PC-9 (cell line): Measurements from ENCODE around the gene RBM4. TPM values are rescaled to one million over a fixed set of nuclear protein-coding genes. Genes with fewer than 3 reads are reported as not detected.

Source experiments
- BruUV-seq: library from RNA; stranded (reverse); fragments of 400-500 nt; replicated peaks from 2 replicates; lab custom pipeline; 2021; lab: Mats Ljungman, UMichigan
- CTCF ChIA-PET: fragments of 300-600 bp; sonication (Branson Sonifier 250); formaldehyde crosslinking; loops from one replicate; lab custom pipeline; 2022; ENCODE audit warnings: antibody characterized with exemption; lab: Charles Lee
- POLR2A ChIA-PET: fragments of 300-600 bp; sonication (Branson Sonifier 250); formaldehyde crosslinking; loops from one replicate; lab custom pipeline; 2022; ENCODE audit warnings: antibody characterized with exemption; ENCODE audit not compliant: unreplicated experiment; lab: Charles Lee
- DNase-seq, 2 experiments: peaks; one replicate each; pipeline versions ENCODE4 v3.0.0 to v3.0.0-alpha.2; 2015 to 2022; ENCODE audit warnings: mixed read lengths in 1 of 2
- H2AFZ ChIP-seq: fragments of 200-600 bp; sonication (generic); 2 replicates; pipeline ENCODE4 v1.8.1; 2017; ENCODE audit warnings: antibody characterized with exemption
- H3F3A ChIP-seq: fragments of 200-600 bp; sonication (generic); 2 replicates; pipeline ENCODE4 v1.8.1; 2017; ENCODE audit warnings: antibody characterized with exemption, mild to moderate bottlenecking, low read depth; ENCODE audit not compliant: insufficient read depth
- H3K27ac ChIP-seq: fragments of 200-600 bp; sonication (generic); 2 replicates; pipeline ENCODE4 v1.6.1; 2016; ENCODE audit warnings: mixed run types
- H3K27me3 ChIP-seq: fragments of 200-600 bp; sonication (generic); 2 replicates; pipeline ENCODE4 v1.6.1; 2016; ENCODE audit warnings: low read depth, mixed run types; ENCODE audit not compliant: insufficient read depth
- H3K36me3 ChIP-seq: fragments of 200-600 bp; sonication (generic); 2 replicates; pipeline ENCODE4 v1.6.1; 2016; ENCODE audit warnings: low read depth, mixed run types
- H3K4me1 ChIP-seq: fragments of 200-600 bp; sonication (generic); replicated peaks from 2 replicates; pipeline ENCODE4 v1.6.1; 2016; ENCODE audit warnings: mixed run types; ENCODE audit not compliant: insufficient read depth
- H3K4me2 ChIP-seq: fragments of 200-600 bp; sonication (generic); 2 replicates; pipeline ENCODE4 v1.6.1; 2017; ENCODE audit warnings: mixed run types
- H3K4me3 ChIP-seq: fragments of 200-600 bp; sonication (generic); 2 replicates; pipeline ENCODE4 v1.6.1; 2016; ENCODE audit warnings: mixed run types
- H3K79me2 ChIP-seq: fragments of 200-600 bp; sonication (generic); 2 replicates; pipeline ENCODE4 v1.6.1; 2017; ENCODE audit warnings: low read depth, mixed run types
- H3K9me2 ChIP-seq: fragments of 200-600 bp; sonication (generic); 2 replicates; pipeline ENCODE4 v1.8.1; 2017; ENCODE audit warnings: mild to moderate bottlenecking; ENCODE audit not compliant: insufficient read depth
- H3K9me3 ChIP-seq: fragments of 200-600 bp; sonication (generic); 2 replicates; pipeline ENCODE4 v1.8.1; 2016; ENCODE audit warnings: low read depth; ENCODE audit not compliant: insufficient read depth
- H4K20me1 ChIP-seq: fragments of 200-600 bp; sonication (generic); 2 replicates; pipeline ENCODE4 v1.8.1; 2017; ENCODE audit not compliant: insufficient read depth
- CTCF ChIP-seq: fragments of 200-600 bp; sonication (generic); conservative IDR thresholded peaks from 2 replicates; pipeline ENCODE4 v1.6.1; 2017; ENCODE audit warnings: mixed run types, antibody characterized with exemption, mild to moderate bottlenecking, moderate library complexity
- EZH2 ChIP-seq: fragments of 200-600 bp; sonication (generic); IDR thresholded peaks from 2 replicates; pipeline ENCODE4 v1.8.0; 2017; ENCODE audit warnings: antibody characterized with exemption, low read depth
- intact Hi-C: fragments of 100-400 bp; cut with micrococcal nuclease; formaldehyde crosslinking; loops from one replicate; pipeline ENCODE4 v1.10.0; 2022; ENCODE audit not compliant: unreplicated experiment
- total RNA-seq: library from RNA; stranded (reverse); gene quantifications from 2 replicates; pipeline ENCODE4 v1.2.3, GENCODE V29; 2021

The RBM4 gene
- total RNA-seq, 1 experiment from 2014 or later, result 140 TPM

GRCh38 chr11:66649903-66650302 lies 11.4 kb downstream of the RBM4 start:
- TF ChIP-seq EZH2 (no peak), CTCF (no peak)
- no peak overlapping the region for H2AFZ ChIP-seq
- H3K27me3 ChIP-seq, result no peaks in the 10 kb centered on the region
- peaks cover 61% of the 10 kb centered on the region for H3K79me2 ChIP-seq
- H3K4me1 ChIP-seq, result no peaks in the 10 kb centered on the region
- H3K9me3 ChIP-seq, result no peaks in the 10 kb centered on the region
- ChIA-PET CTCF (no interaction called here), POLR2A (no interaction called here)
- H3K4me2 ChIP-seq, result no peak overlapping the region
- no peak overlapping the region for H3K27ac ChIP-seq
- peaks cover 80% of the 10 kb centered on the region for H4K20me1 ChIP-seq
- H3K4me3 ChIP-seq, result no peak overlapping the region
- no peak for DNase-seq
- intact Hi-C loops, result no loop called here
- no TSS peak for BruUV-seq
- H3K9me2 ChIP-seq, result no peaks in the 10 kb centered on the region
- H3F3A ChIP-seq, result peaks cover 80% of the 10 kb centered on the region; the same call in 1 of the 2 replicates
- H3K36me3 ChIP-seq, result peaks cover 39% of the 10 kb centered on the region

- BruUV-seq, result no TSS peak
- Histone ChIP-seq H3K27ac (no peak overlapping the region), H3K36me3 (peaks cover 29% of the 10 kb centered on the region), H3K9me3 (no peaks in the 10 kb centered on the region), H4K20me1 (peaks cover 77% of the 10 kb centered on the region), H3K4me2 (no peak overlapping the region), H3F3A (peaks cover 82% of the 10 kb centered on the region; the same call in 1 of the 2 replicates), H2AFZ (no peak overlapping the region), H3K79me2 (peaks cover 55% of the 10 kb centered on the region), H3K9me2 (no peaks in the 10 kb centered on the region), H3K4me3 (no peak overlapping the region), H3K27me3 (no peaks in the 10 kb centered on the region), H3K4me1 (no peaks in the 10 kb centered on the region)
- no peak for DNase-seq
- intact Hi-C loops, result no loop called here
- TF ChIP-seq EZH2, result no peak
- TF ChIP-seq CTCF, result no peak
- CTCF ChIA-PET, result interaction anchor here (0.6 kb wide), 1 partner anchor 116 kb away, joined by 3 read pairs; no protein-coding TSS in a partner anchor
- POLR2A ChIA-PET, result no interaction called here
Observed at GRCh38 chr11:66651016-66651415, 12.5 kb downstream of the RBM4 start.

GRCh38 chr11:66652651-66653050 lies 14.1 kb downstream of the RBM4 start:
- no peaks in the 10 kb centered on the region for H3K9me2 ChIP-seq
- intact Hi-C loops, result no loop called here
- H3K27me3 ChIP-seq, result no peaks in the 10 kb centered on the region
- H3K4me3 ChIP-seq, result no peak overlapping the region
- H3F3A ChIP-seq, result peaks cover 73% of the 10 kb centered on the region; the same call in 1 of the 2 replicates
- H3K79me2 ChIP-seq, result peaks cover 43% of the 10 kb centered on the region
- BruUV-seq, result no TSS peak
- no peaks in the 10 kb centered on the region for H3K4me1 ChIP-seq
- no peak for TF ChIP-seq CTCF
- TF ChIP-seq EZH2, result no peak
- CTCF ChIA-PET, result no interaction called here
- H3K4me2 ChIP-seq, result no peak overlapping the region
- DNase-seq, result no peak
- no peak overlapping the region for H3K27ac ChIP-seq
- peaks cover 25% of the 10 kb centered on the region; the same call in 1 of the 2 replicates for H3K36me3 ChIP-seq
- no peaks in the 10 kb centered on the region for H3K9me3 ChIP-seq
- POLR2A ChIA-PET, result no interaction called here
- H2AFZ ChIP-seq, result no peak overlapping the region
- peaks cover 64% of the 10 kb centered on the region for H4K20me1 ChIP-seq
